Right lobe of liver (tissue), 6 donors: Measurements from ENCODE around the gene TDRD10. TPM values are rescaled to one million over a fixed set of nuclear protein-coding genes. Genes with fewer than 3 reads are reported as not detected.

Experiments used
- ATAC-seq, 4 donors: fragments of 200-7000 bp; cut with Tn5 transposase; one replicate each; pipeline ENCODE4 v1.9.1; 2020; ENCODE audit warnings: mild to moderate bottlenecking in 4 of 4, moderate library complexity in 4 of 4
- DNase-seq, 3 donors: peaks; one replicate each; pipeline ENCODE4 v3.0.0-alpha.2; 2020
- H3K27ac ChIP-seq, 3 donors: fragments of 200-600 bp; one replicate each; pipeline ENCODE4 v1.8.0; 2022
- H3K27me3 ChIP-seq, 2 donors: fragments of 200-600 bp; one replicate each; pipeline ENCODE4 v1.8.0; 2022
- H3K36me3 ChIP-seq, 4 donors: fragments of 200-600 bp; sonication (generic) in 1 of 4; one replicate each; pipeline versions ENCODE4 v1.5.1 to v1.8.0; 2017 to 2022; ENCODE audit warnings: control low read depth in 1 of 4
- H3K4me1 ChIP-seq, 4 donors: fragments of 200-600 bp; sonication (generic) in 1 of 4; one replicate each; pipeline versions ENCODE4 v1.5.1 to v1.8.0; 2017 to 2022; ENCODE audit warnings: control low read depth in 1 of 4
- H3K4me3 ChIP-seq, 3 donors: fragments of 200-600 bp; one replicate each; pipeline ENCODE4 v1.8.0; 2022
- H3K9me3 ChIP-seq, 4 donors: fragments of 200-600 bp; sonication (generic) in 1 of 4; one replicate each; pipeline versions ENCODE4 v1.5.1 to v1.8.0; 2017 to 2022; ENCODE audit warnings: control low read depth in 1 of 4
- CTCF ChIP-seq, 4 donors: fragments of 200-600 bp in 3 of 4; fragments of 450-650 bp in 1 of 4; IDR thresholded peaks; one replicate each; pipeline versions ENCODE4 v1.5.1 to v1.8.0; 2016 to 2022; ENCODE audit warnings: antibody characterized with exemption in 4 of 4, mild to moderate bottlenecking in 2 of 4
- POLR2A ChIP-seq: fragments of 450-650 bp; IDR thresholded peaks from one replicate; pipeline ENCODE4 v1.6.1; 2017; ENCODE audit warnings: antibody characterized with exemption, mild to moderate bottlenecking
- WGBS: methylation state at CpG from one replicate; pipeline ENCODE4 v1.1.6; 2018; ENCODE audit warnings: low coverage, low lambda C conversion rate; ENCODE audit not compliant: insufficient coverage; ENCODE audit errors: missing lambda C conversion rate; 5-methylcytosine and 5-hydroxymethylcytosine counted together
- intact Hi-C, 2 donors: fragments of 100-400 bp; cut with DNase I; formaldehyde crosslinking; loops; one replicate each; pipeline versions ENCODE4 v1.11.2 to v1.14.1; 2022
- total RNA-seq, 6 experiments: library from RNA; depleted of rRNA in 2 of 6; stranded (reverse); fragments of >200 nt in 2 of 6; fragmentation: NEBNext Ultra II Directional in 3 of 6; extraction: Animal tissue kit (Norgen Biotek cat#: 25700) in 3 of 6; gene quantifications; one replicate each; pipeline versions ENCODE4 v1.1.0 to v1.2.4, GENCODE V29; 2016 to 2023
- donor health status: DM: no; HTN: yes; CAD: no.
- donor health status: DM: no; HTN: no; CAD: no.
- donor health status: DM: no; HTN: no; CAD: no.
- donor health status: DM: no; HTN: yes; CAD: no.
- donor health status: DM: no; HTN: yes; CAD: no.

Gene TDRD10
- total RNA-seq, 6 experiments from 2014 or later = 0.92 to 2.2 (median 1.4) TPM

GRCh38 chr1:154553056-154554030 is 51.3 kb downstream of the TDRD10 start:
- TF ChIP-seq CTCF (IDR thresholded peaks at IDR 0.05) (no peak), POLR2A (no peak)
- WGBS = 81% methylated on average over 9 of the region's 12 CpGs
- DNase-seq = no peak
- Histone ChIP-seq H3K27ac (no peak overlapping the region), H3K4me1 (peaks cover 0 to 24% (median 6%) of the 10 kb centered on the region in 4 donors), H3K4me3 (no peak overlapping the region), H3K9me3 (no peaks in the 10 kb centered on the region), H3K36me3 (peaks cover 8 to 70% (median 50%) of the 10 kb centered on the region in 4 donors), H3K27me3 (no peaks in the 10 kb centered on the region)
- ATAC-seq = no peak
- intact Hi-C loops = loop anchor here in 1 of 2 donors (10.0 kb wide), 1 partner anchor 79 kb away; no protein-coding TSS in a partner anchor

DNA sequence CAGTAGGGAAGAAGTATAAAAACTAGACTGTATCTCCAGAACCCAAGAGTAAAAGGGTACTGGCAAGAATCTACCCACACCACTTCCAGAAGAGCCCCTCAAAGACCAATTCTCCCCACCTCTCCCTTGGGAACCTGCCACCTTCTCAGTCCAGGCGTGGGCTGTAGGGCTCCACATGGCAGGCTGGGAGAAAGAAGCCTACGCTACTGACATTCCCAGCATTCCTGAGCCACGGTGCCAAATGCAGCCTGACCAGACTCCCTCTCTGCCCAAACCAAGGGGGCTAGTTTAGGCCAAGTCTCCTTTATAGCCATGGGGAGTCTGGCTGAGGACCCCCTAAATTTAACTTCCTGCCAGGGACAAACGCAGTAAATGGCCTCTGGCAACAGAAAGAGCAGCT is 54.4 kb downstream of the TDRD10 start:
- intact Hi-C loops = loop anchor here in 1 of 2 donors (10.0 kb wide), 1 partner anchor 82 kb away; no protein-coding TSS in a partner anchor
- peaks cover 0 to 13% (median 3%) of the 10 kb centered on the region in 4 donors for H3K4me1 ChIP-seq
- WGBS = 21% methylated on average over 3 of the region's 4 CpGs
- H3K4me3 ChIP-seq = peak overlapping the region; percentile 81 to 97 (median 95)
- TF ChIP-seq CTCF (IDR thresholded peaks at IDR 0.05) (no peak), POLR2A (no peak)
- H3K9me3 ChIP-seq = no peaks in the 10 kb centered on the region
- no peaks in the 10 kb centered on the region for H3K27me3 ChIP-seq
- H3K27ac ChIP-seq = peak overlapping the region in 1 of 3 donors; percentile 88
- peaks cover 8 to 44% (median 35%) of the 10 kb centered on the region in 4 donors for H3K36me3 ChIP-seq
- DNase-seq (no peak), ATAC-seq (no peak)

DNA sequence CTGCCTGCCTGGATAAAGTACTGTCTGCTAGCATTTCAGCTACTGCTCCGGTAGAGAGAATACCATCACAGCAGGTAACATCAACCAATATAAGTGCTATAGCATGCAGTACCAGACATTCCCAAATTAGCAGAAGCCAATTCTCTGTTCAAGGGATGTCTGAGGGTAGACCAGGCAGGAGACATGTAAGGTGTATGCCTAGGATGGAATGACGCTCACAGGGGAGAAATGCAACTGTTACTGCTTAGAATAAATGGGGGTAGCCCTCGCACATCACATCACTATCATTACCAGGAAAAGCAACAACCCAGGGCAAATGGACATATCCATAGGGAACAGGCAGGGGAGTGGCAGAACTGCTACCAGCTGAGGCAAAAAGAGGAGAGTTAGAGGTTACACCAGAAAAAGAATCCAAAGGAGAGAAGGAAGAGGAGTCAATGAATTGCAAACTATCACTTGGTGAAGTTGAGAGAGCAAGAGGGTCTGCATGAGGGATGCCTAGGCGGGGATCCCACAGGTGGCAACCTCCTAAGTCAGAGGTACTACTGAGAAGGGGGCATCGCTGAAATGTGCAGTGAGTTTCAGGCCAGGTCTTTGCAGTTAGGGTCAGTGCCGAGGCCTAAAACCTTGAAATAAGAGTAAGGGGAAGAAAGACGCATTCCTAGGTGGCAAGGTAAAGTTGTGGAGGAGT is 55.4 kb downstream of the TDRD10 start:
- ATAC-seq (no peak), DNase-seq (no peak)
- peak overlapping the region; percentile 72 to 88 (median 81) for H3K27ac ChIP-seq
- H3K4me3 ChIP-seq = peak overlapping the region; percentile 81 to 97 (median 95)
- H3K27me3 ChIP-seq = no peaks in the 10 kb centered on the region
- H3K4me1 ChIP-seq = peaks cover 0 to 13% (median 3%) of the 10 kb centered on the region in 4 donors
- TF ChIP-seq CTCF (IDR thresholded peaks at IDR 0.05) = no peak
- TF ChIP-seq POLR2A = no peak
- no peaks in the 10 kb centered on the region for H3K9me3 ChIP-seq
- peaks cover 6 to 34% (median 28%) of the 10 kb centered on the region in 4 donors for H3K36me3 ChIP-seq
- 9% methylated on average over 7 of the region's 7 CpGs for WGBS
- intact Hi-C loops = loop anchor here in 1 of 2 donors (10.0 kb wide), 1 partner anchor 83 kb away; no protein-coding TSS in a partner anchor

GRCh38 chr1:154557939-154558719 is 56.1 kb downstream of the TDRD10 start, which contains the start of gene UBE2Q1:
Gene UBE2Q1, minus strand, starts transcription at chr1:154558662. Its CDS starts 109 bp downstream, at chr1:154558553.
- DNase-seq = peak; percentile 63 to 80 (median 66)

More at GRCh38 chr1:154557939-154558719, 56.1 kb downstream of the TDRD10 start, which contains the start of gene UBE2Q1:
- 0% methylated on average over 9 of the region's 69 CpGs for WGBS
- Histone ChIP-seq H3K27ac (peak within 1 kb of the TSS; percentile 80 to 88 (median 83)), H3K36me3 (peaks cover 0 to 27% (median 20%) of the 10 kb centered on the region in 4 donors), H3K27me3 (no peaks in the 10 kb centered on the region), H3K4me1 (peaks cover 0 to 13% (median 3%) of the 10 kb centered on the region in 4 donors), H3K9me3 (no peaks in the 10 kb centered on the region), H3K4me3 (peak within 1 kb of the TSS; percentile 81 to 97 (median 95))
- TF ChIP-seq CTCF (IDR thresholded peaks at IDR 0.05) (no peak), POLR2A (no peak)
- intact Hi-C loops = loop anchor here in 1 of 2 donors (10.0 kb wide), 1 partner anchor 83 kb away; no protein-coding TSS in a partner anchor
- ATAC-seq = no peak
